Mononuclear cell (primary cell): ENCODE data around the gene OR1J1. TPM values are rescaled to one million over a fixed set of nuclear protein-coding genes. Genes with fewer than 3 reads are reported as not detected.

Experiments
- H3K27me3 ChIP-seq: 2 replicates; pipeline ENCODE4 v1.6.0; 2011; ENCODE audit warnings: low read length, control low read depth; ENCODE audit not compliant: insufficient read depth
- H3K4me1 ChIP-seq: 2 replicates; pipeline ENCODE4 v1.5.1; 2011; ENCODE audit warnings: mild to moderate bottlenecking, low read length, control low read depth; ENCODE audit not compliant: insufficient read depth
- H3K4me3 ChIP-seq: 2 replicates; pipeline ENCODE4 v1.5.1; 2011; ENCODE audit warnings: mild to moderate bottlenecking, low read length, moderate library complexity
- H3K9me3 ChIP-seq: 2 replicates; pipeline ENCODE4 v1.5.1; 2011; ENCODE audit warnings: low read depth, mild to moderate bottlenecking, control low read depth, low read length
- total RNA-seq: library from RNA; depleted of rRNA; stranded (reverse); fragments of >200 nt; gene quantifications from one replicate; pipeline ENCODE4 v1.2.3, GENCODE V29; 2012

Gene OR1J1, protein sequence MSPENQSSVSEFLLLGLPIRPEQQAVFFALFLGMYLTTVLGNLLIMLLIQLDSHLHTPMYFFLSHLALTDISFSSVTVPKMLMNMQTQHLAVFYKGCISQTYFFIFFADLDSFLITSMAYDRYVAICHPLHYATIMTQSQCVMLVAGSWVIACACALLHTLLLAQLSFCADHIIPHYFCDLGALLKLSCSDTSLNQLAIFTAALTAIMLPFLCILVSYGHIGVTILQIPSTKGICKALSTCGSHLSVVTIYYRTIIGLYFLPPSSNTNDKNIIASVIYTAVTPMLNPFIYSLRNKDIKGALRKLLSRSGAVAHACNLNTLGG
- not detected for total RNA-seq

DNA sequence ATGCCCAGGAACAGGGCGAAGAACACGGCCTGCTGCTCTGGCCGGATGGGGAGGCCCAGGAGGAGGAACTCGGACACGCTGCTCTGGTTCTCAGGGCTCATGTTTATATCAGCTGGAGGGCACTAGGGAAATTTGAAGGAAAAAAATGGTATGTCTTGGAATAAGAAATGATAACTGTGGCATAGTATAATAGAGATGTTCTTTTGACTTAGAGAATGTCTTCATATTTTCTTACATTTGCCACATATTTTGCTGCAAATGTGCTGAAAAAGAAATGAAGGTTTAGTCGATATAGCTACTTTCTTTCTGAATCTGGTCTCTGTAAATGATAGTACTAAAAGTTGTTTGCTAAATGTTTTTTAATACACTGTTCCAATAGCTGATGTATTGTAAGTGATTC lies at the start of gene OR1J1:
OR1J1 (minus strand) TSS at position 101 of the 400 bp plus-strand sequence; CDS start at position 101, 0 bp downstream.
- H3K4me3 ChIP-seq, result no peak within 1 kb of the TSS
- no peaks in the 10 kb centered on the region for H3K9me3 ChIP-seq
- H3K27me3 ChIP-seq, result peaks cover 7% of the 10 kb centered on the region
- no peaks in the 10 kb centered on the region for H3K4me1 ChIP-seq

DNA sequence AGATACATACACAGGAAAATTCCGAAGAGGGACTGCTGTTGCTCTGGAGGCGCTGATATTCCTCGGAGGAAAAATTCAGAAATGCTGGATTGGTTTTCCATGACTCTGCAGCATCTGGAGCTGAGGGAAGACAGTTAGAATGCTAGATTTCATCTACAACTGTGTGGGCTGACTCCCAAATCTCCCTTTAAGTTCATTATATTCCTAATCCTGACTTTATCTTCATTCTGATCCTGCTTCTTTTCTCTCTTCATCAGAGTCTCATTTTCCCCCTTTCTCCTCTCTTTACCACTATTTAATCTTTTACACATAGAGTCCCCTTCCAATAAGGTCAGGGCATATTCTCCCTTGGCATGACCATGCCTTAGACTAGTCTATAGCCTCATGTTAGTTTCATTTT lies 49.5 kb upstream of the OR1J1 start, which contains the start of gene OR1N1:
OR1N1 (minus strand) TSS at position 101 of the 400 bp plus-strand sequence; CDS start at position 101, 0 bp downstream.
- H3K4me3 ChIP-seq, result no peak within 1 kb of the TSS
- peaks cover 5% of the 10 kb centered on the region for H3K27me3 ChIP-seq
- H3K9me3 ChIP-seq, result no peaks in the 10 kb centered on the region
- no peaks in the 10 kb centered on the region for H3K4me1 ChIP-seq

DNA sequence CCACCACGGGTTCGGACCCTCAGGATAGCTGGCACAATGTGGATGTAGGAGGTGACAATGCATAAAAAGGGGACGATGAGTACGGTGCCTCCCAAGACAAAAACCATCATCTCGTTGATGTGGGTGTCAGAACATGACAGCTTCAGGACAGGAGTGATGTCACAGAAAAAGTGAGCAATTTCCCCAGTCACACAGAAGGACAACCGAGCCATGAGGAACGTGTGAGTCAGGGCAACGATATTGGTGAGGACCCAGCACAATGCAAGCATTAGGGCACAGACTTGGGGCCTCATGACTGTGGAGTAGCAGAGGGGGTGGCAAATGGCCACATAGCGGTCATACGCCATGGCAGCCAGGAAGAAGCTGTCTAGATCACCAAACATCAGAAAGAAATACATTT lies 48.9 kb upstream of the OR1J1 start:
- Histone ChIP-seq H3K4me1 (no peaks in the 10 kb centered on the region), H3K9me3 (no peaks in the 10 kb centered on the region), H3K4me3 (no peak overlapping the region), H3K27me3 (peaks cover 5% of the 10 kb centered on the region)

DNA sequence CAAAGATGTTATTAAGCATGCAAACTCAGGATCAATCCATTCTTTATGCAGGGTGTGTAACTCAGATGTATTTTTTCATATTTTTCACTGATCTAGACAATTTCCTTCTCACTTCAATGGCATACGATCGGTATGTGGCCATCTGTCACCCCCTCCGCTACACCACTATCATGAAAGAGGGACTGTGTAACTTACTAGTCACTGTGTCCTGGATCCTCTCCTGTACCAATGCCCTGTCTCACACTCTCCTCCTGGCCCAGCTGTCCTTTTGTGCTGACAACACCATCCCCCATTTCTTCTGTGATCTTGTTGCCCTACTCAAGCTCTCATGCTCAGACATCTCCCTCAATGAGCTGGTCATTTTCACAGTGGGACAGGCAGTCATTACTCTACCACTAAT lies 41.6 kb upstream of the OR1J1 start:
- H3K27me3 ChIP-seq, result peaks cover 11% of the 10 kb centered on the region
- H3K4me3 ChIP-seq, result no peak overlapping the region
- no peaks in the 10 kb centered on the region for H3K4me1 ChIP-seq
- no peaks in the 10 kb centered on the region for H3K9me3 ChIP-seq

DNA sequence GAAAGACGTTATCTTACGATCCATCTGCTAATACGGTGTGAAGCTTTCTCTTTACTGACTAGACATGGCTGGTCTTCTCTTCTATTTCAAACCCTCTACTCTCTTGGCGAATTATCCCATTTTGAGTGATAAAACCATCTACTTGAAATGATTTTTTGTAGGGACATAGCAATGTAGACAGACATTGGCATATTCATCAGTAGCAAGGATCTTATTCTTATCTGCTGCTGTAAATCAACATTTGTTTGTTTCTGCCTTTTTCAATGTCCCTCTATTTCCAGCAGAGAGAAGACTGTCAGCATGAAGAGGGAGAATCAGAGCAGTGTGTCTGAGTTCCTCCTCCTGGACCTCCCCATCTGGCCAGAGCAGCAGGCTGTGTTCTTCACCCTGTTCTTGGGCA lies 41.1 kb upstream of the OR1J1 start, which contains the start of gene OR1J4:
OR1J4 (plus strand) TSS at position 301 of the 400 bp plus-strand sequence; CDS start at position 301, 0 bp downstream.
- H3K4me1 ChIP-seq, result no peaks in the 10 kb centered on the region
- H3K9me3 ChIP-seq, result no peaks in the 10 kb centered on the region
- no peak within 1 kb of the TSS for H3K4me3 ChIP-seq
- H3K27me3 ChIP-seq, result peaks cover 11% of the 10 kb centered on the region

DNA sequence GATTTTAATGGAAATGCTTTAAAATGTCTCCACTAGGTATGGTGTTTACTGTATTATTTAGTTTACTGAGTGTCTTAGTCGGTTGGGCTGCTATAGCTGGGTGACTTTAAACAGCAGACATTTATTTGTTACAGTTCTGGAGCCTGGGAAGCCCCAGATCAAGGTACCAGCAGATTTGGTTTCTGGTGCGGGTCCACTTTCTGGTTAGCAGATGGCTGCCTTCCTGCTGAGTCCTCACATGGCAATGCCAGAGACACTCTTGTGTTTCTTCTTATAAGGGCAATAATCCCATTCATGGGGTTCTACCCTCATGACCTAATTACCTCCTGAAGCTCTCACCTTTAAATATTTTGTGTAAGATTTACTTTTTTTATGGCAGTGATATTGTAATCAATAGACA lies 40.5 kb upstream of the OR1J1 start:
- H3K9me3 ChIP-seq, result no peaks in the 10 kb centered on the region
- H3K4me1 ChIP-seq, result no peaks in the 10 kb centered on the region
- peaks cover 11% of the 10 kb centered on the region for H3K27me3 ChIP-seq
- no peak overlapping the region for H3K4me3 ChIP-seq

DNA sequence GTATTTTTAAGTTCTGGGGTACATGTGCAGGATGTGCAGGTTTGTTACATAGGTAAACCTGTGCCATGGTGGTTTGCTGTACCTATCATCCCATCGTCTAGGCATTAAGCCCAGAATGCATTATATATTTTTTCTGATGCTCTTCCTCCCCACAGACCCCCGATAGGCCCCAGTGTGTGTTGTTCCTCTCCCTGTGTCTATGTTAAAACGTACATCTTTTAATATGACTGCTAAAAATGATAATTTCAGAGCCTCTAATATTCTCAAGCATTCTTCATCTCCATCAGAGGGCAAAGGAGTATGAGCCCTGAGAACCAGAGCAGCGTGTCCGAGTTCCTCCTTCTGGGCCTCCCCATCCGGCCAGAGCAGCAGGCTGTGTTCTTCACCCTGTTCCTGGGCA lies 32.8 kb upstream of the OR1J1 start, which contains the start of gene OR1J2:
OR1J2 (plus strand) TSS at position 301 of the 400 bp plus-strand sequence; CDS start at position 301, 0 bp downstream.
- Histone ChIP-seq H3K4me3 (no peak within 1 kb of the TSS), H3K4me1 (no peaks in the 10 kb centered on the region), H3K27me3 (peaks cover 6% of the 10 kb centered on the region), H3K9me3 (no peaks in the 10 kb centered on the region)

DNA sequence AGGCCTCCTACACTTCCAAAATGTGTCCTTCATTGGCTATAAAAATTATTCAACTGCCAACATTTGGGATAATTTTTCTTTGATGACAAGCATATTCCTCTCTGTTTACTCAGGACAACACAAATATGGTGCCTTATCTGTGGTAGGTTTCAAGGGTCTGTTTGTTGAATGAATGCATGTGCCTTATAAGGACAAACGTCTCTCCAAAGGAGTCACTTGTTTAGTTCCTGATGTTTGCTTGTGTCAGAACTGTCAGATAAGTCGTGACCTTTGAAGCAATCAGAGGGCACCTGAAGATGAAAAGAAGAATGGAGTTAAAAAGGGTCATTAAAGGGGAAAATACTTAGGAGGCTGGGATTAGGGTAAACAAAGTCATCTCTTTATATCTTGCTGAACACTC lies 29.2 kb upstream of the OR1J1 start:
- Histone ChIP-seq H3K27me3 (peaks cover 6% of the 10 kb centered on the region), H3K4me1 (no peaks in the 10 kb centered on the region), H3K4me3 (no peak overlapping the region), H3K9me3 (no peaks in the 10 kb centered on the region)

DNA sequence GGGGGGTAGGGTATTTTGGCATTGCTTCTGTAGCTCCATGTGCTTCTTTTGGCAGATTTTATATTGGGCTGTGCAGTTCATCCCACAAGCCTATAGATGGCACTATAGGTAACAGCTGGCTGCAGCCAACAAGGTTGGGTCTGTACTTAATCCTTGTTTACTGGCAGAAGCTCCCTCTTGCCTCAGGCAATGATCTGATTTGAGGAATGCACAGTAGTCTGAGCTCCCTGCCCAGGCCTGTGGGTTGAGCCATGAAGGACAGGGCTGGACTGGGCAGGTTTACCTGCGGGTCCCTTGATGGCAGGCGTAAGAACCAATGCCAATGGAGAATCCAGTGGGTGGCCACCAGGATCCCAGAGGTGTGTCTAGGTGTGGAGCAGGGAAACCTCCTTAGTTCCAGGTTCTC lies 21.2 kb upstream of the OR1J1 start:
- no peaks in the 10 kb centered on the region for H3K9me3 ChIP-seq
- no peaks in the 10 kb centered on the region for H3K4me1 ChIP-seq
- peaks cover 7% of the 10 kb centered on the region for H3K27me3 ChIP-seq

DNA sequence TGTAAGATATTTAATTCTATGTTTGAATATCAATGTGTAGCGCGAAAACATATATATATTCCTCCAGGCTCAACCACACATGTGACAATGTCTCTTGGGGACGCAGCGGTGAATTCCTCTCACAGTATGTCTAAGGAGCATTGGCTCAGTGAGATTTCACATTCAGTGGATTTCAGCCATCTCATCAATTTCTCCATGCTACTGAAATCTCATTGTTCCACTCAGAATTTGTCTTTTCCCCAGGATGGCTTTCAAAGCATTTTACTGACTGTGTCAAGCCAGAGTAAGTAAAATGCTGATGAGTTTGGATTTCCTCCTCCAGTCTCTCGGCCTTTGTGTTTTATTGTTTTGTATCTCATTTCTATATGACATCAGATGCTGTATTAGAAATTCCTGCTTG lies 1.3 kb upstream of the OR1J1 start:
- Histone ChIP-seq H3K9me3 (no peaks in the 10 kb centered on the region), H3K4me3 (no peak overlapping the region), H3K4me1 (no peaks in the 10 kb centered on the region), H3K27me3 (peaks cover 7% of the 10 kb centered on the region)

More for the DNA sequence above, 21.2 kb upstream of the OR1J1 start:
- H3K4me3 ChIP-seq, result no peak overlapping the region

DNA sequence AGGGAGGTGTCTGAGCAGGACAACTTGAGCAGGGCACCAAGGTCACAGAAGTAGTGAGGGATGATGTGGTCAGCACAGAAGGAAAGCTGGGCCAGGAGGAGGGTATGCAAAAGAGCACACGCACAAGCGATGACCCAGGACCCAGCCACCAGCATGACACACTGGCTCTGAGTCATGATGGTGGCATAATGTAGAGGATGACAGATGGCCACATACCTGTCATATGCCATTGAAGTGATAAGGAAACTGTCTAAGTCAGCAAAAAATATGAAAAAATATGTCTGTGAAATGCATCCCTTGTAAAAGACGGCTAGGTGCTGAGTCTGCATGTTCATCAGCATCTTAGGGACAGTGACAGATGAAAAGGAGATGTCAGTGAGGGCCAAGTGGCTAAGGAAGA lies 380 bp downstream of the OR1J1 start:
- no peaks in the 10 kb centered on the region for H3K9me3 ChIP-seq
- no peak overlapping the region for H3K4me3 ChIP-seq
- no peaks in the 10 kb centered on the region for H3K4me1 ChIP-seq
- peaks cover 5% of the 10 kb centered on the region for H3K27me3 ChIP-seq

DNA sequence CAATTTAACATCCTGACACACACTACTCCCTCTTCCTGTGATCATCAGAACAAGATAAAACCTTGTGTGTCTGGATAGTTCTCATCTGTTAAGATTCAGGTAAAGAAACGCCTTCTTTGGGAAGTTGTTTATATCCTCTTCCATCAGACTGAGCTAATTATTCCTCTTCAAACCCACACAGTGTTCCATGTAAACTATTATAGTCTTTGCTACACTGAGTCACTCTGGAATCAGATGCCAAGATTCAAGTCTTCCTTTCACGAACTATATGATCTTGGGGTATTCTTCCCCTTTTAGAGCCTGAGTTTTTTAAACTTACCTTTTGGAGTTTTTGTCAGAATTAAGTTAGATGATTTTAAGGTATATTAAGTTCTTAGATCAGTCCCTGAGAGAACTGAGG lies 2.0 kb downstream of the OR1J1 start:
- H3K27me3 ChIP-seq, result peaks cover 4% of the 10 kb centered on the region
- no peak overlapping the region for H3K4me3 ChIP-seq
- H3K4me1 ChIP-seq, result no peaks in the 10 kb centered on the region
- H3K9me3 ChIP-seq, result no peaks in the 10 kb centered on the region

DNA sequence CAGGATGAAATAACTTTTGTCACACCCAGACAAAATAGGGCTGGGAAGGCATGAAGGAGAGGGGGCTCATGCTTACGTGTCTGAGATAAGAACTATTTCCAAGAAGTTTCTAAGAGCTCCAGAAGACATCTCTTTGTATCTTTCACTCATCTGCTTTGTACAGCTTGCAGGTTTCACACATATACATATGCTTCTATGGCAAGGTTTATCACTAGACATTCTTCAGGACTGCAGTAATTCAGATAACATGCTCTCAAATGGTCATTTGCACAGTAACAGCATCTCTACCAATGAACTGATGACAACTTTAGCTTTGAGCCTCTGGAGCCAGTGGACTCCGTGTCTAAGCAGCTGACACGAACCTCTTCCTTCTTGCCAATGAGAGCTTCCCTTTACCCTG lies 3.2 kb downstream of the OR1J1 start:
- H3K27me3 ChIP-seq, result peaks cover 4% of the 10 kb centered on the region
- H3K4me3 ChIP-seq, result no peak overlapping the region
- no peaks in the 10 kb centered on the region for H3K4me1 ChIP-seq
- H3K9me3 ChIP-seq, result no peaks in the 10 kb centered on the region

DNA sequence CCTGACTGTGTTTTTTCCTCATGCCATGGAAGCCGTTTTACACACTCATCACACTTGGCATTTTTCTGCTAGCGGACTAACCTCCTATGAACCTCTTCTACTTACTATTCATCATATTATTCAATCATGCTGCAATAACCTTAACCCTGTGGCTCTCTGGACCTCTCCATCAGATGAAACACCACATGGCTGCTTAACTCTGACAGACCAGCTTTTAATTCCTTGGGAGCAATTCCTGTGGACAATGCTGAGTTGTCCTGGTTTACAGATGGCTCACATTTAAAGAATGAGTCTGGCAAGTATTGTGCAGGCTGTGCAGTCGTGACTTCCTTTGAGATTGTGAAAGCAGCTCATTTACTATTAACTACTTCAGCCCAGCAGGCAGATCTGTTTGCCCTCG lies 9.0 kb downstream of the OR1J1 start:
- peaks cover 8% of the 10 kb centered on the region for H3K4me1 ChIP-seq
- no peaks in the 10 kb centered on the region for H3K9me3 ChIP-seq
- H3K4me3 ChIP-seq, result no peak overlapping the region
- H3K27me3 ChIP-seq, result no peaks in the 10 kb centered on the region

DNA sequence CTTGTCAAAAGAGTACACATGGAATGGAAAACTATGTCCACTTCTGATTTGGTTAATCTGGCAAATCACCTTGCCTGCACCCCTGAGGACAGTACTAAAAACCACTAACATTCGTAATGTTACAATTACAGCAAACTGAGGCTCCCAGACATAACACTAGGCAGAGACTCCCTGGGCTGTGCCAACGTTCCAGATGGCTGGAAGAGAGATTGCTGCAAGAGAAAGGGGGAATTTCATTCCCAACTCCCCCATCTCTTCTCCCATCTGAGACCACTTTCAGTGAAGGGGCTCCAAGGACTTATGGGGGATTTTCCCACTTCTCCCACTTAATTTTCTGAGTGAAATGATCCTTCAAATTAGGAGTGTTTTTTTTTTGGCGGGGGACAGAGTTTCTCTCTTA lies 11.3 kb downstream of the OR1J1 start:
- Histone ChIP-seq H3K4me1 (peaks cover 8% of the 10 kb centered on the region), H3K9me3 (no peaks in the 10 kb centered on the region), H3K4me3 (no peak overlapping the region), H3K27me3 (peaks cover 7% of the 10 kb centered on the region)
